Ectodermal cell (in vitro differentiated cells): ENCODE results near the gene LMF1.

Source experiments
- H3K27ac ChIP-seq: 2 replicates; pipeline ENCODE4 v1.7.0; 2013; ENCODE audit warnings: mild to moderate bottlenecking, low read depth, low read length; ENCODE audit not compliant: insufficient read depth, poor library complexity, severe bottlenecking
- H3K27me3 ChIP-seq: 2 replicates; pipeline ENCODE4 v1.7.0; 2013; ENCODE audit warnings: mild to moderate bottlenecking, low read length; ENCODE audit not compliant: insufficient read depth, control insufficient read depth, poor library complexity, severe bottlenecking
- H3K36me3 ChIP-seq: one replicate; pipeline ENCODE4 v1.7.0; 2013; ENCODE audit warnings: low read length; ENCODE audit not compliant: control insufficient read depth, insufficient read depth
- H3K4me1 ChIP-seq: one replicate; pipeline ENCODE4 v1.7.0; 2013; ENCODE audit warnings: low read length; ENCODE audit not compliant: control insufficient read depth, insufficient read depth
- H3K4me3 ChIP-seq: 2 replicates; pipeline ENCODE4 v1.7.0; 2013; ENCODE audit warnings: low read depth, low read length, control low read depth; ENCODE audit not compliant: insufficient read depth
- H3K9me3 ChIP-seq: 2 replicates; pipeline ENCODE4 v1.7.0; 2013; ENCODE audit warnings: mild to moderate bottlenecking, low read length, moderate library complexity; ENCODE audit not compliant: control insufficient read depth
- WGBS, 2 experiments: methylation state at CpG; one replicate each; pipeline ENCODE4 v1.1.7; 2013; ENCODE audit warnings: missing lambda C conversion rate in 2 of 2; 5-methylcytosine and 5-hydroxymethylcytosine counted together

Gene LMF1

GRCh38 chr16:898761-899682 is 71.8 kb downstream of the LMF1 start:
- Histone ChIP-seq H3K9me3 (no peaks in the 10 kb centered on the region), H3K27me3 (no peaks in the 10 kb centered on the region), H3K36me3 (no peaks in the 10 kb centered on the region), H3K4me3 (no peak overlapping the region), H3K4me1 (peaks cover 3% of the 10 kb centered on the region), H3K27ac (no peak overlapping the region)
- 94% methylated on average over 39 of the region's 39 CpGs for WGBS, 2 experiments

GRCh38 chr16:898216-898615 is 72.6 kb downstream of the LMF1 start:
- peaks cover 3% of the 10 kb centered on the region for H3K4me1 ChIP-seq
- 93% methylated on average over 11 of the region's 11 CpGs for WGBS, 2 experiments
- H3K36me3 ChIP-seq, result no peaks in the 10 kb centered on the region
- H3K9me3 ChIP-seq, result no peaks in the 10 kb centered on the region
- no peak overlapping the region for H3K4me3 ChIP-seq
- H3K27ac ChIP-seq, result no peak overlapping the region
- no peaks in the 10 kb centered on the region for H3K27me3 ChIP-seq

GRCh38 chr16:897701-898100 is 73.1 kb downstream of the LMF1 start:
- 93 to 94% methylated on average over 14 of the region's 14 CpGs for WGBS, 2 experiments
- Histone ChIP-seq H3K4me1 (peaks cover 3% of the 10 kb centered on the region), H3K27ac (no peak overlapping the region), H3K27me3 (no peaks in the 10 kb centered on the region), H3K4me3 (no peak overlapping the region), H3K36me3 (no peaks in the 10 kb centered on the region), H3K9me3 (no peaks in the 10 kb centered on the region)

GRCh38 chr16:897200-897543 is 73.6 kb downstream of the LMF1 start:
- Histone ChIP-seq H3K9me3 (no peaks in the 10 kb centered on the region), H3K4me3 (no peak overlapping the region), H3K4me1 (peaks cover 3% of the 10 kb centered on the region), H3K36me3 (no peaks in the 10 kb centered on the region), H3K27ac (no peak overlapping the region), H3K27me3 (no peaks in the 10 kb centered on the region)
- WGBS, 2 experiments, result 83 to 86% methylated on average over 18 of the region's 18 CpGs

- Histone ChIP-seq H3K4me3 (no peak overlapping the region), H3K27ac (no peak overlapping the region), H3K36me3 (no peaks in the 10 kb centered on the region), H3K27me3 (no peaks in the 10 kb centered on the region), H3K4me1 (peaks cover 3% of the 10 kb centered on the region), H3K9me3 (no peaks in the 10 kb centered on the region)
- WGBS, 2 experiments, result 93% methylated on average over 33 of the region's 33 CpGs
These were observed 74.3 kb downstream of the LMF1 start for GRCh38 chr16:896261-897199.

GRCh38 chr16:895371-895770 is 75.4 kb downstream of the LMF1 start:
- no peaks in the 10 kb centered on the region for H3K27me3 ChIP-seq
- WGBS, 2 experiments, result 91 to 93% methylated on average over 24 of the region's 24 CpGs
- no peak overlapping the region for H3K4me3 ChIP-seq
- no peaks in the 10 kb centered on the region for H3K36me3 ChIP-seq
- no peaks in the 10 kb centered on the region for H3K9me3 ChIP-seq
- H3K4me1 ChIP-seq, result peaks cover 3% of the 10 kb centered on the region
- no peak overlapping the region for H3K27ac ChIP-seq

GRCh38 chr16:894841-895240 is 75.9 kb downstream of the LMF1 start:
- H3K9me3 ChIP-seq, result no peaks in the 10 kb centered on the region
- H3K27ac ChIP-seq, result no peak overlapping the region
- 90 to 92% methylated on average over 24 of the region's 24 CpGs for WGBS, 2 experiments
- H3K36me3 ChIP-seq, result no peaks in the 10 kb centered on the region
- no peaks in the 10 kb centered on the region for H3K27me3 ChIP-seq
- peaks cover 3% of the 10 kb centered on the region for H3K4me1 ChIP-seq
- no peak overlapping the region for H3K4me3 ChIP-seq

- 82 to 86% methylated on average over 24 to 27 of the region's 27 CpGs for WGBS, 2 experiments
- peaks cover 5% of the 10 kb centered on the region for H3K4me1 ChIP-seq
- H3K27ac ChIP-seq, result no peak overlapping the region
- no peaks in the 10 kb centered on the region for H3K9me3 ChIP-seq
- H3K36me3 ChIP-seq, result no peaks in the 10 kb centered on the region
- H3K4me3 ChIP-seq, result no peak overlapping the region
- no peaks in the 10 kb centered on the region for H3K27me3 ChIP-seq
These were observed 76.6 kb downstream of the LMF1 start for GRCh38 chr16:894136-894535.

GRCh38 chr16:893360-893759 is 77.4 kb downstream of the LMF1 start:
- H3K27ac ChIP-seq, result no peak overlapping the region
- peaks cover 6% of the 10 kb centered on the region for H3K4me1 ChIP-seq
- no peak overlapping the region for H3K4me3 ChIP-seq
- no peaks in the 10 kb centered on the region for H3K9me3 ChIP-seq
- 84 to 87% methylated on average over 18 of the region's 18 CpGs for WGBS, 2 experiments
- H3K36me3 ChIP-seq, result no peaks in the 10 kb centered on the region
- H3K27me3 ChIP-seq, result no peaks in the 10 kb centered on the region
